Measurements from ENCODE around the gene CHST8.
"Not testable (repeated sequence)": the region's sequence is repeated elsewhere in the genome, so short reads cannot be mapped to it uniquely, and the experiment has no call there.

CHST8 gene

GRCh38 chr19:33621811-33622504, at the start of gene CHST8:
CHST8 (plus strand) TSS chr19:33621953; CDS start chr19:33689262, 67,309 bp downstream.
- DNase-seq (ENCODE audit: low read depth in 2 of 2) = no peak

GRCh38 chr19:33572929-33573328, 48.8 kb upstream of the CHST8 start:
- DNase-seq (ENCODE audit: low read depth in 2 of 2) = no peak

- DNase-seq (ENCODE audit: low read depth in 2 of 2) = no peak
These were observed 46.9 kb upstream of the CHST8 start for GRCh38 chr19:33574824-33575223.

GRCh38 chr19:33578697-33579096, 43.1 kb upstream of the CHST8 start:
- DNase-seq (ENCODE audit: low read depth in 2 of 2) = no peak

- DNase-seq (ENCODE audit: low read depth in 2 of 2) = no peak
These were observed 41.6 kb upstream of the CHST8 start for GRCh38 chr19:33580026-33580644.

GRCh38 chr19:33580645-33581037, 41.1 kb upstream of the CHST8 start:
- DNase-seq (ENCODE audit: low read depth in 2 of 2) = no peak

DNA sequence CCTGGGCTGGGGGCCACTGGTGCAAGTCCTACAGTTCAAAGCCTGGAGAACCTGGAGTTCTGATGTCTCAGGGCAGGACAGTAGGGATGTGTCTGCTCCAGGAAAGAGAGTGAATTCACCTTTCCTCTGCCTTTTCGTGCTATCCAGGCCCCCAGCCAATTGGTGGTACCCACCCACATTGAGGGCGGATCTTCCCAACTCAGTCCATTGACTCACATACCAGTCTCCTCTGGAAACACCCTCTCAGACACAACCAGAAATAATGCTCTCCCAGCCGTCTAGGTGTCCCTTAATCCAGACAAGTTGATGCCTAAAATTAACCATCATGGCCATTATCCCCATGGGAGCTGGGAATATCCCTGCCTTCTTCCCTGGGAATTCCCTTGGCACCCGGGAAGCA, 38.8 kb upstream of the CHST8 start:
- DNase-seq (ENCODE audit: low read depth in 2 of 2) = no peak

DNA sequence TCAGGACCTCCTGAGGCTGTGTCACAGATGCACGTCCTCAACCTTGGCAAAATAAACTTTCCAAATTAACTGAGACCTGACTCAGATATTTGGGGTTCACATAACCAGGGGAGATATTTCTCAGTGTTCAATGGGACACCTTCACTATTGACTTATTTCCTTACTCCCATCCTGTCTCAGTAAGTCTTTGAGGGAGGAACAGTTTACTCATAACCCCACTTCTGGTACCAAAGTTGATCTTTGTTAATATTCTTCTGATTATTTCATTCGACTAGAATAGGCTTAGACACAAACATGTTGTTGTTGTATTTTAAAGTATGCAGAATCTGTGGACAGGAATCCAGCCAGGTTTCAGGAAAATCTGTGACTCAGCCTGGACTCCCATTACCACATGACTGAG, 34.6 kb upstream of the CHST8 start:
- DNase-seq (ENCODE audit: low read depth in 2 of 2) = no peak

- DNase-seq (ENCODE audit: low read depth in 2 of 2) = no peak
These were observed 31.5 kb upstream of the CHST8 start for GRCh38 chr19:33590224-33590623.

GRCh38 chr19:33595783-33596182, 26.0 kb upstream of the CHST8 start:
- DNase-seq (ENCODE audit: low read depth in 2 of 2) = no peak

DNA sequence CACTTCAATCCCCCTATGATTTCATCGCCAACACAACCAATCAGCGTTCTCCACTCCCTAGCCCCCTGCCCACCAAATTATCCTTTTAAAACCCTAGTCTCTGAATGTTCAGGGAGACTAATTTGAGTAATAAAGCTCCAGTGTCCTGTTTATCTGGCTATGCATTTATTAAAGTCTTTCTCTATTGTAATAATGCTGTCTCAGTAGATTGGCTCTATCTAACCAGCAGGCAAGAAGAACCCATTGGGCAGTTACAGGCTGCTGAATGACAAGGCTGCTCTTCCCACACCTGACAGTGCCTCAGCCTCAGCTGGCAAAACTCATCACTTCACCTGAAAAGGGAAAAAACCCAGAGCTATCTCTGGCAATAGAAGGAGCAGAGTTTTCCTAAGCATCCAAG, 20.2 kb upstream of the CHST8 start:
- no peak for DNase-seq (ENCODE audit: low read depth in 2 of 2)

- DNase-seq (ENCODE audit: low read depth in 2 of 2) = no peak
These were observed 19.1 kb upstream of the CHST8 start for GRCh38 chr19:33602576-33603204.

GRCh38 chr19:33603377-33603776, 18.4 kb upstream of the CHST8 start:
- no peak for DNase-seq (ENCODE audit: low read depth in 2 of 2)

DNA sequence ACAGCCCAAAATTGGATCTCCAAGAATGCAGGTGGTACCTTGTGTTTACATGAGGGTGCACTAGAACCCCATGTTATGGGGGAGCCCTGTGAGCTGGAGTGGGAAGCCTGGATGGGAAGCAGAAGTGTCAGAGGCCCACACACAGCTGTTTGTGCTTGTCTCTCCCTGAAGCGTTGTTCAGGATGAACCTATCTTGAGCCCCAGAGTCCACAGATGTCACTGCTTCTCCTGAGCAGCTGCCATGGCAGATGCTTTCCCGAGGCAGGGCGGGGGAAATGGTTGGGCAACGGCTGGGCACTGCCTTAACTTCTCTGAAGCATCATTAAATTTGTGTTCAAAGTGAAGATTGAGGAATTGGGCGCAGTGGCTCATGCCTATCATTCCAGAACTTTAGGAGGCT, 17.1 kb upstream of the CHST8 start:
- no peak for DNase-seq (ENCODE audit: low read depth in 2 of 2)

DNA sequence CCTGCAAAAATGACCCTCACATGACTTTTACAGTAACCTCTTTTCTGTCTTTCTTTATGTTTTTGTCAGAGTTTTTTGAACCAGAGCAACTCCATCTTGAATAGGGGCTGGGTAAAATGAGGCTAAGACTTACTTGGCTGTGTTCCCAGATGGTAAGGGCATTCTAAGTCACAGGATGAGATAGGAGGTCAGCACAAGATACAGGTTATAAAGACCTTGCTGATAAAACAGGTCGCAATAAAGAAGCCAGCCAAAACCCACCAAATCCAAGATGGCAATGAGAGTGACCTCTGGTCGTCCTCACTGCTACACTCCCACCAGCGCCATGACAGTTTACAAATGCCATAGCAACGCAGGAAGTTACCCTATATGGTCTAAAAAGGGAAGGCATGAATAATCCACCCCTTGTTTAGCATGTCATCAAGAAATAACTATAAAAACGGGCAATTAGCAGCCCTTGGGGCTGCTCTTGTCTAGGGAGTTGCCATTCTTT, 15.9 kb upstream of the CHST8 start:
- not testable (repeated sequence) for DNase-seq (ENCODE audit: low read depth in 2 of 2)

- no peak for DNase-seq (ENCODE audit: low read depth in 2 of 2)
These were observed 15.2 kb upstream of the CHST8 start for GRCh38 chr19:33606556-33606955.

DNA sequence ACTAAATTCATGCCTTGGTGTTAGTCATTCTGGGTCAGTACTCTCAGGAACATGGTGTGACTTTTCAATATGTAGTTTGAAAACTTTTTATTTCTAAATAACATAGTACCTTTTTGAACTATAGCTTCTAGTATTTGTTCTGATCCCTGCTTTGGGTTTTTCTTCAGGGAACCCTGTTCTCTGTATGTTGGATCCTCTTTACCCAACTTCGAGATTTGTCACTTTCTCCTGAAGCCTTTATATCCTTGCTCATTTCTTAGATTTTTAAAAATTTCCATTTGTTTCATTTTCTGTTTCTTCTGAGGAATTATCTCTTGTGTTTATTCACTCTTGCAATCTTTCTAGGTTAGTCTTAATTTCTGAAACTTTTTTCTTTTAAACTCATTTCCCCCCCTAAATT, 12.4 kb upstream of the CHST8 start:
- no peak for DNase-seq (ENCODE audit: low read depth in 2 of 2)

- no peak for DNase-seq (ENCODE audit: low read depth in 2 of 2)
These were observed 11.2 kb upstream of the CHST8 start for GRCh38 chr19:33610588-33610987.

DNA sequence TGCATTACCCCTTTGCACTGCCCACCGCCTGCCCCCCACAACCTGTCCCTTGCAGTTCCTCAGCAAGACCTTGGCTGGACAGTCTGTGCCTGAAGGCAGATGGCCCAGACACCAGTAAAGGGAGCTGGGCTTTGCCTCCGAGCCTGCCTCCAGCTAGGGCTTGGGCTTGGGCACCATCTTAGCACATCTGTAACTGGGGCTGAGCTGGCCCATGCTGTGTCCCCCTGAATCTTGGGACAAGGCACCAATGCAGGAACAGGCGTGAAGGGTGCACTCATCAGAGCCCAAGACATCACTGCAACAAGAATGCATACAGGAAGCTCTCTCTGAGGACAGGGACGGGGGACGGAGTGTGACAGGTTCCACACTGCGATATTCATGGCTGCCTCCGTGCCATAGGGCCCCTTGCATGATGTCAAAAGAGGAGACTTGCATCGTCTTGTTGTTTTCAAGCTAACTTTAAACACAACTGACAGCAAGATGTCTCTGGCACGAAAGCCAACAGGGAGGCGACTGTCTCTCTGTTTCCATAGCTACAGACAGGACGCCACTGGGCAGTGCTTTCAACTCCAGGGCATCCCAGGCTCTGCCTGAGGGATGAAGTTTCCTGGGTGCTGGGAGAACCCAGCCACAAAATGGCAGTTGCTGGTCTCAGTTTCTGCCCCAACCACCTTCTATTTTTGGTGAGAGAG, 8.7 kb upstream of the CHST8 start:
- DNase-seq (ENCODE audit: low read depth in 2 of 2) = no peak

DNA sequence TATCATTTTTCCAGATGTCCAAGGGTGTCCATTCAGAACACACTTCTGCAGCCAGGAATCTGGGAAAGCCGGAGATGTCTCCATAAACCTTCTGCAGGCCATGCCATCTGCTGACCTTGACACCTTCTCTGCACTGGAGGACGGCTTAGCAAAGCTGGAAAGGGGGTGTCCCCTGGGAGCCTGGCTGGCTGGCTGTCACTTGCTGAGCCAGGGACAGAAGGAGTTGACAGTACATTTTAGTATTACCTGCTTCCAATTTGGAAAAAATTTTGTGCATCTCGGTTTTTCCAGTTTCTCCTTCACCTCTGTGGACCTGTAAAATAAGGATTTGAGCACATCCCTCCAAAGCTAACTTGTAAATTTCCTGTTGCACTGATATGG, 8.1 kb upstream of the CHST8 start:
- DNase-seq (ENCODE audit: low read depth in 2 of 2) = no peak

- no peak for DNase-seq (ENCODE audit: low read depth in 2 of 2)
These were observed 5.4 kb upstream of the CHST8 start for GRCh38 chr19:33616346-33616745.

GRCh38 chr19:33616857-33617256, 4.9 kb upstream of the CHST8 start:
- DNase-seq (ENCODE audit: low read depth in 2 of 2) = no peak

- DNase-seq (ENCODE audit: low read depth in 2 of 2) = not testable (repeated sequence)
These were observed 3.4 kb upstream of the CHST8 start for GRCh38 chr19:33618363-33618762.
